Urothelium cell line (cell line): ENCODE measurements around the gene ADARB1.

Experiments
- DNase-seq: peaks from one replicate; pipeline ENCODE4 v3.0.0; 2011; ENCODE audit warnings: low spot score, mixed read lengths
- FAIRE-seq: peaks from 2 replicates; lab custom pipeline; 2011; peaks lifted over from hg19 to GRCh38; lab: Jason Lieb, UNC

The ADARB1 gene

DNA sequence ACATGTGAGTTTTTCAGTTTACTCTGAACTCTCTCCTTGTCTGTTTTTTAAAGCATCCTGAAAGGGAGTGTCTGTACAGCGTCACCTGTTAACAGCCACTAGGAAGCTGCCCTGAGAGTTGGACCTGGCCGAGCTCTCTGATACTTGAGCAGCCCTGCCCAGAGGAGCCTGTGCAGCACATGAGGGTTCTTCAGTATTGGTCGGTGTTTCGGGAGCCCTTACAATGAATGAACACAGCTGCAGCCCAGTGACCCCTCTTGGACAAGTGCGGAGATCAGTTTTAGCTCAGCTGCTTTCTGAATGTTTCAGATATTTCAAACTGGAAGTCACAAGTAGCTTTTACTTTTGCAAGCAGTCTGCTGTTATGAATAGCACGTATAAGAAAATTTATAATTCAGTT is 39.2 kb downstream of the ADARB1 start:
- DNase-seq (no peak), FAIRE-seq (no peak)

DNA sequence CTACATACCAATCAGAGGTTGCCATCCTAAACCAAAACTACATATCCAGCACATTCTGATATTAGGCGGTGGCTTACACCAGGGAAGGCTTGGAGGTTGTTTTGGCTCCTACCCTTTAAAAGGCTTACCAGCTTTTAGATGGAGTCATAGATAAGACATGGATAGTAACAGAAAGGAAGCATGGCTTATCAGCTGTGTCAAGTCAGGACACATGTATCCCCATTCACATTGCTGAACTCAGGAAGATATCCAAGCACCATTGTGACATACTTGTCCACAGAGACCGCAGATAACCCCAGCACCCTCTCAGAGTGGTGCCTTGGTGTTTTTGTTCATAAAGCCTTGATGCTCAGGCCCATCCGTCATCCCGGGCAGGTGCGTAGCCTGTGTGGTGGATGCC is 39.7 kb downstream of the ADARB1 start:
- FAIRE-seq (no peak), DNase-seq (no peak)

DNA sequence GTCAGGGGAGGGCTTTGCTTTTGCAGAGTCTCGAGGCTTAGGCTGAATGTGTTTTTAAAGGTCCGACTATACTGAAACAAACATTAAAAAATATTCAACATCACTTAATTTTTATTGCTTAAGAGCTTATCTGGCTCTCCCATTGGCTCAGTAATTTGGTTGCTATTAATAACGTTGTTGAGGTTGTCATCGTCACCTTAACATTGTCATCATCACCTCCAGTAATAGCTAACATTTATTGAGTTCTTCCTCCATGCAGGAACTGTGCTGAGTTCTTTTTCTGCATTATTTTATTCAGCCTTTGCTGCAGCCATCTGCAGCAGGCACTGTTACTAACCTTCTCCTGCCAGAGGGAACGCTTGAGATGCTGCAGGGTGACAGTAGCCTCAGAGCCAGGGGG is 40.1 kb downstream of the ADARB1 start:
- FAIRE-seq, result no peak

DNA sequence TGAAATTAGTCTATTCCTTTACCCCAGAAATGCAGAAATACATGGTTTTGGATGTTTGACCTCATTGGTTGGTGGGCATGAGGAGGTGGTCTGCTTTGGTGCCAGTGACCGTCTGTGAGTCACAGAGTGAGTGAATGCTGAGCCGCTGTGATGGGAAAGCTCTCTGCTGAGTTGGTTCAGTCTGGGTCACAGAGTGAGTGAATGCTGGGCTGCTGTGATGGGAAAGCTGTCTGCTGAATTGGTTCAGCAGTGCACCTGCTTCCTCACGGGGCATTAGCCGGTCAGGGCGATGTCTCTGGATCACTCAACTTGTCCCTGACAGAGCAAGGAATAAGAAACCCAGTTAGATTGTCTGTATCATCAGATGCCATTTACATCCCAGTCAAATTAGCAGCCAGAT is 40.8 kb downstream of the ADARB1 start:
- no peak for FAIRE-seq
- DNase-seq, result no peak

More for the DNA sequence above, 40.1 kb downstream of the ADARB1 start:
- no peak for DNase-seq

DNA sequence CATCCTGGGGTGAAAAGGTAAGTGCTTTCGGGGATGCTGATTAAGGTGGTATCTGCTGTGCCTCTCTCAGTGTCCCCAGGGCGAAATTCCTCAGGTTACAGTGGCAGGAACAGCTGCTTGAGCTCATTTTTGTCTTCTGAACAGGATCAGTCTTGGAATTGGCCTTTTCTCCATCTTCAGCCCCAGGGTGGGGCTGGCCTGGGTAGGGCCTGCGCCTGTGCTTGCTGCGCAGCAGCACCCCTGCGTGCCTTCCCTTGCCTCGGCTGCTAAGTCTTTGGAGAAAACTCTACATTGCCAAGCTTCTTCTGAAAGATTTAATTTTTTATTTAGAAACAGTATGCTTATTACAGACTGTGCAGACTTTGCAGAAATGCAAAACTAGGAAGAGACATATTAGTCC is 41.7 kb downstream of the ADARB1 start:
- FAIRE-seq (no peak), DNase-seq (no peak)

DNA sequence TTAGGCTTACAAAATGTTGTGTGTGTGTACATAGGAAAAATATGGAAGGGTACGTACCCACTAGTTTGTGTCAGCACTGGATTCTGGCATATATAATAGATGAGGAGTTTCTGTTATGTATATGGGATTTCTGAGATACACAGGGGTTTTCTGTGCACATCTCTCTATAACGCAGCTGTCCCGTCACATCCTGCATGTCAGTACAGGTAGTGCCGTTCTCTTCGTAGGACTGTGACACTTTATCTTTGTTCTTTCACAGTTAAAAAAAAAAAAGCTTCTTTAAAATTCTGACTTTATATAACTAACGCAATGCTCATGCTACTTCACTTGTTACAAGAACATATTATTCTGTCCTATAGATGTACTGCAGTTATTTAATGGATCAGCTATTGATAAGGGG is 42.9 kb downstream of the ADARB1 start:
- DNase-seq, result no peak
- no peak for FAIRE-seq

DNA sequence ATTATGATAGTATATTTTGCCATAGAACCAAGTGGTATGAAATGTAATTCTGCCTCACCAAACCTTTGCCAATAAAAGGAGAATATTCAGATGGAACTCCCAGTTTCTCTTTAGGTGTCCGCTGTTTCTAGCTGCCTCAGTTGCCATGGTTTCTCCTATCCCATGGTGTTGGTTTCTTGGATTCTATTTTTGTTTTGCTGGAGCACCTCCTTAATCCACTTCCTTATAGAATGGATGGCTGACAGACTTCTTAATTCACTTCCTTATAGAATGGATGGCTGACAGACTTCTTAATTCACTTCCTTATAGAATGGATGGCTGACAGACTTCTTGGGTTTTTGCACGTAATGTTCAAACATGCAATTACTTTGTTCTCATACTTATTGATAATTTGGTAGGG is 43.7 kb downstream of the ADARB1 start:
- DNase-seq, result no peak
- FAIRE-seq, result no peak

DNA sequence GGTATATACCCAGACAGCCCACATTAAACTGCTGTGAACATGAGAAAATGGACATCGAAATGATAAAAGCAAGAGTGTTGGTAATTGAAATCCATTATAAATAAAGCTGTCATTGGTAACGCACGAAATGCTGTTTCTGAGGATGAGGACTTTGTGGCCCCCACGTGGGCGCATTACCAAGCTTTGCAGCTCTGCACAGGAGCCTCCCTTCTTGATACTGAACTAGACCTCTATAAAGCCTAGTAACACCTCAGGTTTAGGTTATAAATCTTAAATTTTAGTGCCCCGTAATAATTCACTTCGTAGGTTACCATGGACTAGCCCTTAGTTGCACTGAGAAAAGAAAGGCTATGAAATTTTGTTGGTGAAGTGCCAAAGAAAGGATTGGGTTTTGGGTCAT is 45.4 kb downstream of the ADARB1 start:
- no peak for DNase-seq
- no peak for FAIRE-seq

DNA sequence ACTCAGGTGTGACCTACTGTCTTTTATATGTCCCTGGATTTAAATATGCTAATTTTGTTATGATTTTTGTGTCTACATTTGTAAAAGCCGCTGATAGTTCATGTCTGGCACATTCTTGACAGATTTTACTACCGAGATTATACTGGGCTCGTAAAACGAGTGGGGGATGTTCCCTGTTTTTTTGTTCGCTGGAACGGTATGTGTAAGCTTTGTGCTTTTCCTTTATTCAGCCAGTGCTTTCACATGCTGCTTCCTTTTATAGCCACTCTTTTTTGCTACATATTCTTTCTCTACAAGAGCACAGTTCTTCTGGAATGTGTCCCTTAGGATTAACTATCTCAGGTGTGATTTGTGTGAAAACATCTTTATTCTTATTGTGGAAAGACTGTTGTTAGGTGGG is 46.6 kb downstream of the ADARB1 start:
- FAIRE-seq (no peak), DNase-seq (no peak)

DNA sequence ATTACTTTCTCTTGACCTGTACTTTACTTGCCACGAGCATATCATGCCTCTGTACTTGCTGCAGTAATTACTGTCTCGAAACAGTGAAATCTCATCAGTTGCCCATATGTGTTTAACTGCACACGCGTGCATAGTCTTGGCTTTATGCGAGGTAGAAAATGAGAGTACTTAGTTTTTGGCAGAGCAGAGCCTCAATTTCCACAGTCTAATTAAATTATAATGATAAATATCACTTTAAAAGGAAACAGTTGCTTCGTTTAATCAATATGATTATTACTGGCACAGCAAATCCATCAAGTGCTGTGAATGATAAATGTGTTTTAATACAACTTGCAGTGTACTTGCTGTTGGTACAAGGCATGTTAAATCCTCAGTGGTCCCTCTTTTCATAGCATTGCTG is 47.6 kb downstream of the ADARB1 start:
- FAIRE-seq (no peak), DNase-seq (no peak)

DNA sequence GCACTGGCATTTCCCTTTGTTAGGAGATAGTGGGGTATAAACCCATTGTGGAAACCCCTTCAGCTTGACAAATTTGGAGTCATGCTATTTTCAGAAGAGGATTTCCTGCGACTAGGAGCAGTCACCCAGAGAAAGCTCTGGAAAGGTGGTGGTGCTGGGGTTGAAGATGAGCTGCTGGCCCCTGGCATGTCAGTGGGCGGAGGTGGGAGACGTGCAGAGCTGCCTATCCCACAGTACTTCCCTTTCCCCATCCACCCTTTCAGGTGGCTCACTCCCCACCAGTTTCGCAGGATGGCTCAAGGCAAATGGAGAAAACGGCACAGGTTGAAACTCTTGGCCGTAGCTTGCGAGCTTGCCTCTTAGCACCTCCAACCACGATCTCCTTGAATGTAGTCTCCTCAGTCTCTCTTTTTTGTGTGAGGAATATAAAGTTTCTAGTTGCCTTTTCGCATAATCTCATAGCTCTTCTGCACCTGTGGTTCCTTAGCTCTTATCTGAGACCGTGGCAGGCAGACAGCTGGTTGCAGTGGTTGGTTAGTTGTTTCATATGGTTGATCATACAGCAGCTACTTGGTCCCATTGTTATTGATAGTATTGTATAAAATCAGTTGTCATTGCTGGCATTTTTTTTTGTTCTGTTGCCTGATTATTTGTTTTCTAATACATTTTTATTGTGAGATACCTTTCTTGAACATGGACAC is 48.2 kb downstream of the ADARB1 start:
- FAIRE-seq, result no peak

DNA sequence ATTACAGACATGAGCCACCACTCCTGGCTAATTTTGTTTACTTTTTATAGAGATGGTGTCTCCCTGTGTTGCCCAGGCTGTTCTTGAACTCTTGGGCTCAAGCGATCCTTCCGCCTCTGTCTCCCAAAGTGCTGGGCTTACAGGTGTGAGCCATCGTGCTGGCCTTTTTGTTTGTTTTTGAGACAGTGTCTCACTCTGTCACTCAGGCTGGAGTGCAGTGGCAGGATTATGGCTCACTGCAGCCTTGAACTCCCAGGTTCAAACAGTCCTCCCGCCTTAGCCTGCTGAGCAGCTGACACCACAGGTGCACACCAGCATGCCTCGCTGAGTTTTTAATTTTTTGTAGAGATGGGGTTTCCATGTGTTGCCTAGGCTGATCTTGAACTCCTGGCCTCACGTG is 49.1 kb downstream of the ADARB1 start:
- FAIRE-seq, result no peak
- no peak for DNase-seq

More for the DNA sequence above, 48.2 kb downstream of the ADARB1 start:
- no peak for DNase-seq

DNA sequence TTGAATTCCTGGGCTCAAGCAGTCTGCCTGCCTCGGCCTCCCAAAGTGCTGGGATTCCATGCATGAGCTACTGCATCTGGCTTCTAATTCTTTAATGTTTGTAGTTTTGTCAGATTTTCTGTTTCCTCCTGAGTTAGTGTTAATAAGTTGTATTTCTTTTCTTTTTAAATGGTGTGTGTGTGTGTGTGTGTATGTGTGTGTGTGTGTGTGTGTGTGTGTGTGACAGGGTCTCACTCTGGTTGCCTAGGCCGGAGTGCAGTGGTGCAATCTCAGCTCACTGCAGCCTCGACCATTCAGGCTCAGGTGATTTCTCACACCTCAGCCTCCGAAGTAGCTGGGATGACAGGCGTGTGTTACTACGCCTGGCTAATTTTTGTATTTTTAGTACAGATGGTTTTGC is 50.2 kb downstream of the ADARB1 start:
- DNase-seq (no peak), FAIRE-seq (no peak)

DNA sequence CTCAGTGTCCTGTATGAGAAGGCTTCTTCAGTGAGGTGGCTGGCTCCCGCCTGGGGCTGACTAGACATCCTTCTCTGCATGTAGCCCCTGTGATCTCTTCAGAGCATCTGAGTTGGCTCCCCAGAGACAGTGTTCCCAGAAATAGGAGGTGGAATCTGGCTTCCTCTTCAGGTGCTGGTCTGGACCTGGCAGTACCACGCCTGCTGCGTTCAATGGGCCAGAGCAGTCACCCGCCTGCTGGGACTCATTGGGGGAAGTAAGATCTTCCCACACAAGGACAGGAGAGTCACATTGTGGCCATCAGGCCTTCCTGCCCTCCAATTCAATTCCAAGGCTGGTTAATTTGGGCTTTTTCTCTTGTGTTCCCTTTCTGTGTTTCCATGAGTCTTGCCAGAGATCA is 51.0 kb downstream of the ADARB1 start:
- FAIRE-seq, result no peak
- no peak for DNase-seq

DNA sequence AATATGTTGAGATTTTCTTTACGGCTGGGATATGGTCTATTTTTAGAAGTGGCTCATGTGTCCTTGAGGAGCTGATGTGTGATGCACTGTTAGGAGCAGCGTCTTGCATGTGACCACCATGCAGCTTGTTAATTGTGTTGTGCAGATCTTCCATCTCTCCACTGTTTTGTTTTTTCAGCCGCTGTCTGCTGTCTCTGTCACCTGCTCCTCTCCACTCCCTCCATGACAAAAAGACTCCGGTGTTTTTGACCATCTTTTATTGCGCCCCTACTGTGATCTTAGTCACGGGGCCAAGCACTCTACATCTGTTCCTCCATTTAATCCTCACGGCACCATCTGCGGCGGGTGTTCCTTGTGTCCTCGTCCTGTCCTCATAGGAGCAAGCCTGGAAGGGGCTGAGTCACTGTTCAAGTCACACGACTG is 51.8 kb downstream of the ADARB1 start:
- DNase-seq, result no peak
- no peak for FAIRE-seq

DNA sequence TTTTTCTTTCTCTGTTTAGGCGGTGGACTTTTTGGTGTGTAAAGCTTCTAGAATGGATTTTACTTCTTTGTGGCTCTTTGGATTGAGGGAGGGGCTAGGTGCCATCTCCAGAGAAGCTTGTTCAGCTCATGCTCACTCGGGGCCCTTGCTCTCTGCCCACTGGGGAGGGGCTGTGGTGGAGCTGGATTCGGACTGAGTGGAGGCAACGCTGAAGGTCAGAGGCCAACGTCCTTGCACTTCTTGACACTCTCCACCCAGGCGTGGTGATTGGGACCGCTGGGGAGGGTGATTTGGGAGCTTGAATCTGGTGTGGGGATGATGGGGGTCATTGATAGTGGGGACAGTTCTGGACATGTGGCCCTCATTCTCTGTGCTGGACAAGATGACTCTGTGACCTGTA is 52.6 kb downstream of the ADARB1 start:
- FAIRE-seq (no peak), DNase-seq (no peak)

DNA sequence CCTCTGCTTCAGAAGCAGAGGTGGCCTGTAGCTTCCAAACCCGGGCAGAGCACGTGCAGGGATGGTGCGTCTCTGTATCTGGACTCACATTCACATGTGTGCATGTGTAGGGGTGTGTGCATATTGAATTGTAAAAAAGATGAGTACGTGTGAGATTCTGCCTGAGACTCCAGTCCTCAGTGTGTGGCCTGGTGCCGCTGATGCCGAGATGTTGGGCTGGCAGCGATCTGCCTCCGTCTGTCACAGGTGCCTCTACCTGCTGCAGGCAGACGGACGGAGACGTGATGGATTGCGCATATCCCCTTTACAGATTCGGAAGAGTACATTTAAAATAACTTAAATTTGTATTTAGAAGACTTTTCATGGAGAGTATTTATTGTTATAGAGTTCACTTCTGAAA is 53.6 kb downstream of the ADARB1 start:
- no peak for FAIRE-seq
- DNase-seq, result no peak

DNA sequence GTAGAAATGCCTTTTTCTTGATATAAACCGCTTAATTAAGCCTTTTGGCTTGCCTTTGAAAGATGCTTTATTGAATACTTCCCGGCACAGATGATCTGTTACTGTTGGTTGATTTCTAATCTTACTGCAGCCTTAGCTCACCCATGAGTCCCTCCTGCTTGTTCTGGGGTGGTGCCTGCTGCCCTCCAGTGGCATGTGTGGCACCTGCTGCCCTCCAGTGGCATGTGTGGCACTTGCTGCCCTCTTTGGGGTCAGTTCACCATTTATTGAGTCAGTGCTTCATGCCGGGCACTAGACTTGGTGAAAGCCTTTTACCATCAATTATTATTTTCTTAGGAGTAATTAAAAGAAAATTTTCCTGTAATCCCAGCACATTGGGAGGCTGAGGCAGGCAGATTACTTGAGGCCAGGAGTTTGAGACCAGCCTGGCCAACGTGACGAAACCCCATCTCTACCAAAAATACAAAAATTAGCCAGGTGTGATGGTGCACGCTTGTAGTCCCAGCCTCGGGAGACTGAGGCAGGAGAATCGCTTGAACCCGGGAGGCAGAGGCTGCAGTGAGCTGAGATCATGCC is 54.3 kb downstream of the ADARB1 start:
- DNase-seq (peak; percentile 70), FAIRE-seq (no peak)

DNA sequence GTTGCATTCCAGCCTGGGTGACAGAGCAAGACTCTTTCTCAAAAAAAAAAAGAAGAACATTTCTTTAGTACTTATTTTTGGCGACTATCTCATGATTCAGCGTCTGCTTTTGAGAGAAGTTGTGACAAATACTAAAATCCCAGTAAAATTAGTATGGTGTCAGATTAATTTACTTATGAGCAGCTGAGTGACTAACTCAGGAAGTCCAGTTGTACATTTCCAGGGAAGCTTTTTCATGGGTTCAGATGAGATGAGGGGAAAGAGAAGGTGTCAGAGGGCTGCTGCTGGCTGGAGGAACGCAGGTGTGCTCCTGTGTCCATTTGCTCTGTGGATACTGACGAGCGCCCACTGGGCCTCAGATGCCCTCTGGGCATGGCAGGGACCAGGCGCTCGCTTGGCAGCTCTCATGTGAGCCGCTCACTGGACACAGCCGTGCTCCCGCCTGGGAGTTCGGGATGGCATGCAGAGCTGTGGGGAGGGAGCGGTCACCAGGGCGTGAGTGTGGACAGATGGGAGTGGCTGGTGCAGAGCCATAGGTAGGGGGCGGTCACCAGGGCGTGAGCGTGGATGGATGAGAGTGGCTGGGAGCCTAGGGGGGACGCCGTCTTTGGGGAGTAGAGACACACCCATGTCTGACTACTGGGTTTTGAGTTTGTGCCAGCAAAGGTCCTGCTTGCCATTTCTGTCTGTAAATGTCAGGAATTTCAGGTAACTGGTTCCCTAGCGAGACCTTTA is 55.0 kb downstream of the ADARB1 start:
- DNase-seq (no peak), FAIRE-seq (no peak)

DNA sequence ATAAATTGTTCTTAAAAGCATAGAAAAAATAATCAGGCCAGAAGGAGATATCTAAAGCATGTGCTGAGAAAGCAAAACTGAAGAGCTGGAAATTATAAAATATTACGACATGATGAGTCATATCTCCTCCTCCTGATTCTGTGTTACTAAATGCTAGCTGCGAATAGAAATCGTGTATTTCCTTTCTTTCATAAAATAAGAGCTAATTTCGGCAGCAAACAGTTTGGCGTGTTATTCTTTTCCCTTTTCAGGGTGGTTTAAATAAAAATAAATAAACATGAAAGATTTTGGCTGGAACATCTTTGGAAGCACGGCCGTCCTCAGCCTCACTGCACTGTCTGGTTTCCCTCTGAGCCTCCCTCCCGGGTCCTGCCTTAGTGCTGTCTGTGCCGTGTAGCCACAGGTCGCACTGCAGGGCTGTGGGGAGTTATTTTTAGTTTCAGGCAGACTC is 56.0 kb downstream of the ADARB1 start:
- no peak for FAIRE-seq
- DNase-seq, result peak; percentile 57

DNA sequence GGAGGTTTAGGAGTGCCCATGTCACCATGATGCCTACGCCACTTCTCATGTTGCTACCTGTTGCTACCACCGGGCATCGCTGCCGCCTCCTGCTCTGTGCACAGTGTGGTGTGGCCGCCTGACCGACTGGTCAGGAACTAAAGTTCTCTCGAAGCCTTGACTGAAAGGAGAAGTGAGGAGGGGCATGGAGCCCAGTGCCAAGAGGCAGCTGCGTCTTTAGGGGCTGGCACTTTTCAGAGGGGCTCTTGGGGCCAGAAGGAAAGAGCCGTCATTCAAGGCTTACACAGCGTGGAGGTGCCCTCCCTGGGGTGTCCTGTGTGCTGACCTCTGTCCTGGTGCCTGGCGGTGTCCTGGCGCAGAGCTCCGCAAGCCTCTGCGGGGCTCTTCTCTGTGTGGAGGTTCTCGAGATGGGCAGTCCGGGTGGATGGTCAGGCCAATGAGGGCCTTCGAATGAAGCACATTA is 57.2 kb downstream of the ADARB1 start:
- no peak for FAIRE-seq
- no peak for DNase-seq
